Tongue (tissue), 2 donors: ENCODE results near the gene ADAMTS18. TPM values are rescaled to one million over a fixed set of nuclear protein-coding genes. Genes with fewer than 3 reads are reported as not detected.

Source experiments
- DNase-seq: peaks from one replicate; pipeline ENCODE4 v3.0.0-alpha.2; 2015
- total RNA-seq: library from RNA; depleted of rRNA; stranded (reverse); fragments of >200 nt; gene quantifications from one replicate; pipeline ENCODE4 v1.2.3, GENCODE V29; 2014

Gene ADAMTS18
- total RNA-seq, 1 donor from 2014 or later = 9.2 TPM

- DNase-seq = no peak
Measured at GRCh38 chr16:77328768-77329167, 106.1 kb downstream of the ADAMTS18 start.

GRCh38 chr16:77328274-77328673 is 106.6 kb downstream of the ADAMTS18 start:
- DNase-seq = no peak

- DNase-seq = no peak
Measured at GRCh38 chr16:77327717-77328116, 107.1 kb downstream of the ADAMTS18 start.

- DNase-seq = no peak
Measured at GRCh38 chr16:77324729-77325128, 110.1 kb downstream of the ADAMTS18 start.

GRCh38 chr16:77323695-77324094 is 111.1 kb downstream of the ADAMTS18 start:
- no peak for DNase-seq

- no peak for DNase-seq
Measured at GRCh38 chr16:77322757-77323156, 112.1 kb downstream of the ADAMTS18 start.

GRCh38 chr16:77317059-77317458 is 117.8 kb downstream of the ADAMTS18 start:
- DNase-seq = no peak

- DNase-seq = no peak
Measured at GRCh38 chr16:77310877-77311276, 124.0 kb downstream of the ADAMTS18 start.

- DNase-seq = no peak
Measured at GRCh38 chr16:77308163-77308561, 126.7 kb downstream of the ADAMTS18 start.

- DNase-seq = no peak
Measured at GRCh38 chr16:77307426-77308162, 127.2 kb downstream of the ADAMTS18 start.

GRCh38 chr16:77306075-77306474 is 128.8 kb downstream of the ADAMTS18 start:
- peak; percentile 65 for DNase-seq

GRCh38 chr16:77304877-77305276 is 130.0 kb downstream of the ADAMTS18 start:
- DNase-seq = no peak

GRCh38 chr16:77304134-77304533 is 130.7 kb downstream of the ADAMTS18 start:
- no peak for DNase-seq

GRCh38 chr16:77302674-77303073 is 132.2 kb downstream of the ADAMTS18 start:
- DNase-seq = no peak

- no peak for DNase-seq
Measured at GRCh38 chr16:77302249-77302648, 132.6 kb downstream of the ADAMTS18 start.

GRCh38 chr16:77300256-77300655 is 134.6 kb downstream of the ADAMTS18 start:
- DNase-seq = no peak

GRCh38 chr16:77299395-77299794 is 135.4 kb downstream of the ADAMTS18 start:
- no peak for DNase-seq

GRCh38 chr16:77298418-77299360 is 136.1 kb downstream of the ADAMTS18 start:
- DNase-seq = no peak

- no peak for DNase-seq
Measured at GRCh38 chr16:77297996-77298395, 136.8 kb downstream of the ADAMTS18 start.

GRCh38 chr16:77295896-77296295 is 138.9 kb downstream of the ADAMTS18 start:
- DNase-seq = no peak

GRCh38 chr16:77290451-77291115 is 144.3 kb downstream of the ADAMTS18 start:
- no peak for DNase-seq

GRCh38 chr16:77289331-77289809 is 145.5 kb downstream of the ADAMTS18 start:
- DNase-seq = no peak

GRCh38 chr16:77288222-77288621 is 146.6 kb downstream of the ADAMTS18 start:
- DNase-seq = no peak
